Measurements from ENCODE around the gene LILRB2.
"Not testable (repeated sequence)": the region's sequence is repeated elsewhere in the genome, so short reads cannot be mapped to it uniquely, and the experiment has no call there.

The LILRB2 gene

DNA sequence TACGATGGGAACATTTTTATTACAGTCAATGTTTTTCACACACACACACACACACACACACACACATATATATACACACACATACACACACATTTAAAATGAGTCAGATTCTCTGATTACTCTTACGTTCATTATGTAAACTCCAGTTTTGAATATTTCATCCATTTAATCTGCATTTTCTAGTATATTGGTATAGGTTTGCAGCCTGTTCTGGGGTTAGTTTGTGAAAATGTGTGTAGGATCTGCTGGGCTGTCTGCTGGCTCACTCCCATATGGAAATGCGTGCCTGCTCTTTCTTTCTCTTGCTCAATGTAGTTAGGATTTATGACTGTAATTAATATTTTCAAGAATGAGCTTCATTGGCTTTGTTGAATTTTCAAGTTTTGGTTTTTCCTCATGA is 7.1 kb downstream of the LILRB2 start:
- DNase-seq (ENCODE audit: low read depth, low spot score): no peak

DNA sequence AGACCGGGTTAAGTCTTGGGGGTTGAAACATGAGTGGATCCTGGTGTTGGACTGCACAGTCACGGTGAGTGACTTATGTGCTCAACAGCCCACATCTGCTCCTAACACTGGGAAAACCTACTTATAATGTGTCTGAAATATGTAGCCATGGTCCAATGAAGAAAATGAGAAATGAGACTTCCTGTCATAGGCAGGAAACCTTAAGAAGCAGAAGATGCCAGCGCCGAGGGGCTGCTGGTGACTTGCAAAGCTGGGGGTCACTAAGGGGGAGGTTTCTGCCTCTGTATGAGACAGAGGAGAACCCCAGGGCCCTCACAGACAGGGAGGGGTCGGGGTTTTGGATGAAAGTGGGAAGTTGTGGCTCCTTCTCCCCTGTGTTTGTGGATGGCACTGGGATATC is 8.7 kb downstream of the LILRB2 start:
- not testable (repeated sequence) for DNase-seq (ENCODE audit: low read depth, low spot score)

- DNase-seq (ENCODE audit: low read depth, low spot score): not testable (repeated sequence)
These were observed 9.3 kb downstream of the LILRB2 start for GRCh38 chr19:54271587-54271986.

GRCh38 chr19:54271106-54271505 is 9.8 kb downstream of the LILRB2 start:
- DNase-seq (ENCODE audit: low read depth, low spot score): no peak

- DNase-seq (ENCODE audit: low read depth, low spot score): no peak
These were observed 12.0 kb downstream of the LILRB2 start for GRCh38 chr19:54268936-54269335.

DNA sequence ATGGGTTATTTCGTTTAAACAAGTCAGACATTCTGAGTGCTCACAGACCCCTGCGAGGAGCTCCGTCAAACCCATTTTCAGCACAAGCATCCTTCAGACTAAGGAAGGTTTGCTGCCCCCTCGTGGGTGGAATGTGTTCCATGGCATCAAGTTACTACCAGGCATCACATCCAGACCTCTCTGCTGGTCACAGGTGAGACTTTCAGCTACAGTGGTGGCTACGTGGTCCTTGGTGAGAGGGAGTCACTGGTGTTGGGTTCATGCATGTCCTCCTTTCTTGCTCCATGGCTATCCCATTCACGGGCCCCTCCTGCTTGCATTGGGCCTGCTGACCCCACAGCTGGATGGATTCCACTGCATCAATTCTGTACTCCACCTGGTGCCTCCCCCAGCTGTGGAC is 14.8 kb downstream of the LILRB2 start:
- peak; percentile 80 for DNase-seq (ENCODE audit: low read depth, low spot score)

DNA sequence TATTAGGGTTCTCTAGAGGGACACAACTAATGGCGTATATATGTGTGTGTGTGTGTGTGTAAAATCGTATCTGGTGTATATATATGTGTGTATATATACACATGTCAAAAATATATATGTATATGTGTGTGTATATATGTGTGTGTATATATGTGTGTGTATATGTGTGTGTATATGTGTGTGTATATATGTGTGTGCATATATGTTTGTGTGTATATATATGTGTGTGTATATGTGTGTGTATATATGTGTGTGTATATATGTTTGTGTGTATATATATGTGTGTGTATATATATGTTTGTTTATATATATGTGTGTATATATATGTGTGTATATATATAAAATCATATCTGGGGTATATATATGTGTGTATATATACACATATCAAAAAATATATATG is 18.4 kb downstream of the LILRB2 start:
- DNase-seq (ENCODE audit: low read depth, low spot score): no peak

- no peak for DNase-seq (ENCODE audit: low read depth, low spot score)
These were observed 18.8 kb downstream of the LILRB2 start for GRCh38 chr19:54262066-54262465.

GRCh38 chr19:54257116-54257480 is 23.8 kb downstream of the LILRB2 start, which contains the start of gene LILRB5:
Gene LILRB5 (minus strand): TSS chr19:54257273. CDS start chr19:54257193, 80 bp downstream.
- no peak for DNase-seq (ENCODE audit: low read depth, low spot score)

GRCh38 chr19:54256250-54257115 is 24.4 kb downstream of the LILRB2 start:
- DNase-seq (ENCODE audit: low read depth, low spot score): no peak

DNA sequence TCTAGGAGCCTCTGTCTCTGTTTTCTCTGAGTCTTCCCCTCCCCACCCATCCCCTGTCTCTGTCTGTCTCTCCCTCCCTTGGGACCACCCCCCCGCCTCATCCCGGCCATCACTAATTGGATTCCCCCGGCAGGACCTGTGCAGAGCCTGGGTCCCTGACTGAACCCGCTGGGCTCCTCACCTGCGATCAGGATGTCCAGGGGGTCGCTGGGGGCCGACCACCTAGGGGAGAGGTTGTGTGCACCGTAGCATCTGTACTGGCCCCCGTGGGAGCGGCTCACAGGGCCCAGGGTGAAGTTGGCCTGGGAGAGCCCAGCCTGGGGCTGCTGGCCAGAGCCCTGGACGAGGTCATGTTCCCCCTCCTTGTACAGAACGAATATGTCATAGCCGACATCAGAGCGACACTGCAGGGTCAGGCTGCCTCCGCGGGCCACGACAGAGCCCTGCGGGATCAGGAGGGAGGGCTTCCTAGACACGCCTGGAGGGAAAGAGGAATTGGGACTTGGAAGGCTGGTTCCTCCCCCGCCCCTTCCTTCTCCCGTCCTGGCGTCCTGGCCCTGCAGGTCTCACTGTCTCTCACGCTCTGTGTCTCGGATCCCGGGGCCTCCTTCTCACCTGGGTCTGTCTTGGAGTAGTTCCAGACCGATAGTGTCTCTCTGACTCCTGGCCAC is 25.7 kb downstream of the LILRB2 start:
- no peak for DNase-seq (ENCODE audit: low read depth, low spot score)

DNA sequence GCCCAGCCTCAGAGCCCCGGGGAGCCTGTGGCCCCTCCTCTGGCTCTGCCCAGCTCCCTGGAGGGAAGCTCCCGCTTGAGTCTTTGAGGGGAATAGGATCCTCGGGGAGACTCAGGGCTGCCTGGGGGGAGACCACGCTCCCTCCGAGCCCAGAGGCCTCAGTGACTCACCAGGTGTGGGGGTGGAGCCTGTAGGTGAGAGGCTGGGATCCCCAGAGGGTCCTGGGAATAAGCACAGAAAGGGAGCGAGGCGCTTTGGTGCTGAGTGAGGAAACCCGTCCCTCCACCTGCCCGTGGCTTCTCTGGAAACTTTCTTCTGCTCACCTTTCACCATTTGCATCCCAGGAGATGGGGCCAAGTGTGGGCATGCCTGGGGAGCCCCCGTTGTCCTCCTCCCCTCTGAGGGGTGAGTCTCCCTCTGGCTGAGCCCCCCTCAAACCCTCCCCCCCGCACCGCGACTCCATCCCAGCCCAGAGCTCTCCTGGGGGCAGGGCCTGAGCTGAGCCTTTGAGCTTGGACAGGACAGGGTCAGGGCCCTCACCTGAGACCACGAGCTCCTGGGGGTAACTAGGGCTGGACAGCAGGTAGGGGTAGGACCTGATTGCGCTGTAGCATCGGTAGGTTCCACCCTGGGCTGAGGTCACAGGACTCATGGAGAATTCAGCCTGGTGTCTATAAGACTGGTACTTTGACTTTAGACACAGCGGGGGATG is 26.6 kb downstream of the LILRB2 start:
- no peak for DNase-seq (ENCODE audit: low read depth, low spot score)

GRCh38 chr19:54253331-54254194 is 27.3 kb downstream of the LILRB2 start:
- DNase-seq (ENCODE audit: low read depth, low spot score): no peak

DNA sequence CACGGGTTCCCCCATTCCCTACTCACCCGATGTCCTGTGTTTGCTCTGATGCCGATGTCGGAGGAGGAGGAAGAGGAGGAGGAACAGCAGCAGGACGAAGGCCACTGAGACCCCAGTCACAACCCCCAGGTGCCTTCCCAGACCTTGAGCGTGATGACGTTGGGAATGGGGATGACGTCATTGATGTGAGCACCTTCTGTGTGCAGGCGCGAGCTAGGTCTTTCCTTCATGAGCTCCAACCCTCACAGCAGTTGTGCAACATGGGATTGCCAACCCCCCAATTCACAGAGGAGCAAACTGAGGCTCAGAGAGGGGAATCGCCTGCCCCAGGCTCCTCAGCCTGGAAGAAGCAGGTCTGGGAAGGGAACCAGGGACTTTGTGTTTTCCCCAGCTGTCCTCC is 28.1 kb downstream of the LILRB2 start:
- no peak for DNase-seq (ENCODE audit: low read depth, low spot score)

DNA sequence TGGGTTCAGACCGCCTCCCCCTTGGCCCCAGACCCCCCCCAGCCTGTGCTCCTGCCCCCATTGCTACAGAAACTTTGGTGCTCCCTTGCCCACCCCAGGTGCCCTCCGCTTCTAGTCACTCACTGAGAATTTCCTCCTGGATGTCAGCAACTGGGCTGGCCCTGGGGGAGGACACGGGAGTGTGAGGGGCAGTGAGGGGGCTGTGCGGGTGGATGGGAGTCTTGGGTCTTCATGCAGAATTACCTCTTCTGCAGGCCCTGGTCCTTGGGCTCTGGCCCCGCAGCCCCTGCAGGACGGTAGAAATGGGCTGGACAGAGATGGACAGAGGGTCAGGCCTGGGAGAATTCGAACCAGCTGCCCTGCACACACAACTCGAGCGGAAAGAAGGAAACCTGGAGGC is 28.7 kb downstream of the LILRB2 start:
- DNase-seq (ENCODE audit: low read depth, low spot score): no peak

- no peak for DNase-seq (ENCODE audit: low read depth, low spot score)
These were observed 32.8 kb downstream of the LILRB2 start for GRCh38 chr19:54248016-54248601.

DNA sequence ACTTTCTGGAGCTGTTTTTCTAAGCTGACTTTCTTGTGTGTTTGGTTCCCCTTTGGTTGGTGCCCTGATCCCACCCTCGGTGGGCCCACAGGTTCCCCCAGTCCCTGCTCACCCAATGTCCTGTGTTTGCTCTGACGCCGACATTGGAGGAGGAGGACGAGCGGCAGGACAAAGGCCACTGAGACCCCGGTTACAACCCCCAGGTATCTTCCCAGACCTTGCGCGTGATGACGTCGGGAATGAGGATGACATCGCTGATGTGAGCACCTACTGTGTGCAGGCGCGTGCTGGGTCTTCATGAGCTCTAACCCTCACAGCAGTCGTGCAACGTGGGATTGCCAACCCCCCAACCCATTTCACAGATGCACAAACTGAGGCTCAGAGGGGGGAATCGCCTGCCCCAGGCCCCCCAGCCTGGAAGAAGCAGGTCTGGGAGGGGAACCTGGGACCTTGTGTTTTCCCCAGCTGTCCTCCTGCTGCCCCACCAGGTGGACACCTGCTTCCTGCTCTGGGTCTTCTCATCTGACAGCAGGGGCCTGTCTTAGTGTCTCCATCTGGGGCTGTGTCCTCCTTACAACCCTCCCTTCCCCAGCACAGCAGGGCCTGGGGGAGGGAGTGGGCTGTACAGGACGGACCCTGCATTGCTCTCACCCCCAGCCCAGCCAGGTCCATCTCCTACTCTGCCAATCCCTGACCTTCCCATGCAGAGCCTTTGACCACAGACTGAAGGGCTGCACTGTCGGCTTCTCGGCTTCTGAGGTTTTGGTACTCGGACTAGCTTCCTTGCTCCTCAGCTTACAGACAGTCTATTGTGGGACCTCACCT is 33.6 kb downstream of the LILRB2 start:
- DNase-seq (ENCODE audit: low read depth, low spot score): no peak

DNA sequence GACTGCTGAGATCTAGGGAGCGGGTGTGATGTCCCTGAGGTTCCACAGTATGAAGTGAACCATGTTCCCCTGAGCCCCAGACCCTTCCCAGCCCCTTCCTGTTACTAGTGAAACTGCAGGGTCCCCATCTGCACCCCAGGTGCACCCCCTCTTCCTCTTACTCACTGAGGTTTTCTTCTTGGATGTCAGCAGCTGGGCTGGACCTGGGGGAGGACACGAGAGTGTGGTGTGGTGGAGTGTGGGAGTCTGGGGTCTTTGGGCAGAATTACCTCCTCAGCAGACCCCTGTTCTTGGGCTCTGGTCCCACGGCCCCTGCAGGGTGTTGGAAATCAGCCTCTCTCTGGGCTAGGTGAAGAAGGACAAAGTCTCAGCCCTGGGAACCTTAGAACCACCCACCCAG is 35.0 kb downstream of the LILRB2 start:
- DNase-seq (ENCODE audit: low read depth, low spot score): no peak

DNA sequence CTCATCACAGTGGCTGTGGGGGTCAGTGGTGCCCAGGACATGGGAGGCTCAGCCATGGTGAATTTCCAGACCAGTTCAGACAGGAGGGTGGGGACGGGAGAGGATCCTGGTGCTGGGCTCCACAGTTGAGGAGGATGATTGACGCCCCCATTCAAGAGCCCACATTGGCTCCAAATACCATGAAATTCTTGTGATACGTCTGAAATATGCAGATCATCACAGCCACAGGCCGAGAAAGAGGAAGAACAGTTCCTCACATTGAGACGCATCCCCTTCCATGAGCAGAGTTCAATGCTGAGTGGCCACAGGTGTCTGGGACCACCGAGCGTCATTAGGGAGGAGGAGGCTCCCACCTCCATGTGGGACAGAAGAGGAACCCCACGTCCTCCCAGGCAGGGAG is 37.1 kb downstream of the LILRB2 start:
- not testable (repeated sequence) for DNase-seq (ENCODE audit: low read depth, low spot score)

GRCh38 chr19:54242646-54243045 is 38.3 kb downstream of the LILRB2 start, which contains the start of gene LILRA6:
Gene LILRA6 (minus strand): TSS chr19:54242790.
- not testable (repeated sequence) for DNase-seq (ENCODE audit: low read depth, low spot score)

Measured in astrocyte of the hippocampus (primary cell).